RPMI8226 (cell line): ENCODE results near the gene RTN4RL2.

Source experiments
- DNase-seq: peaks from one replicate; pipeline ENCODE4 v3.0.0-alpha.2; 2015

RTN4RL2 gene

DNA sequence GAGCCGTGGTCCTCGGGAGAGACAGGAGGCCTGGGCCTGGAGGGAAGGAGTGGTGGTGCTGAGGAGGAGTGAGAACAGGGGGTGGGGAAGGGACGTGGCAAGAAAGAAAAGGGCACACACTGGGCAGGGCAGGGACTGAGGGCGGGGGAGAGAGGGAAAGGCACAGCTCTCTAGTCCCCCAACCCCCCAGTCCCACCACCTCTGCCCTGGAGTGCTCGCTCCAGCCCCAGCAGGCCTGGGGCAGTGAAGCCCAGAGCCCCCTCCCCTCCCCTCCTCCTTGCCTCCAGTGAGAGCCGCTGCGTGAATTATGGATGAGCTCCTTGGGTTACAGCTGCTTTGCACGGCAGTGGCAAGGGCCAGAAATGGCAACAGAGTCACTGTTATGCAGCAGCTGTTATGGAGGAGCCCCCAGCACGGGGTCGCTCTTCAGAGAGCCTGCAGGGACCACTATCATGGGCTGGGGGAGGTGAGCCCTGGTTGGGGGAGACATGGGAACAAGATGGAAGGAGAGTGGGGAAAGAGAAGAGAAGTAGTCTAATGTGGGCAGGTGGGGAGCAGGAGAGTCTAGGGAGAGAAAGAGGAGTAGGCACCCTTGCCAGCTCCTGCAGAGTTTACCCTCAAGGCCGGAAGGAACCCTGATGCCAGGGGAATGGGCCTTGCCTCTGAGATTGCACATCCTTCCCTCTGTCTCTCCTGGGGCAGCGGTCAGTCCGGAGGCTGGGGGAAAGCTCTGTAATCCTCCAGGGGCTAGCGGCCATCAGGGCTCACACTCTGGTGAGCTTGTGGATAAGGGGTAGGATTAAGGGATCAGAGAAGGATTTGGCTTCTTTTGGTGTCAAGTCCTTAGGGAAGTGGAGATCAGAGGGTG, 3.6 kb downstream of the RTN4RL2 start:
- no peak for DNase-seq

DNA sequence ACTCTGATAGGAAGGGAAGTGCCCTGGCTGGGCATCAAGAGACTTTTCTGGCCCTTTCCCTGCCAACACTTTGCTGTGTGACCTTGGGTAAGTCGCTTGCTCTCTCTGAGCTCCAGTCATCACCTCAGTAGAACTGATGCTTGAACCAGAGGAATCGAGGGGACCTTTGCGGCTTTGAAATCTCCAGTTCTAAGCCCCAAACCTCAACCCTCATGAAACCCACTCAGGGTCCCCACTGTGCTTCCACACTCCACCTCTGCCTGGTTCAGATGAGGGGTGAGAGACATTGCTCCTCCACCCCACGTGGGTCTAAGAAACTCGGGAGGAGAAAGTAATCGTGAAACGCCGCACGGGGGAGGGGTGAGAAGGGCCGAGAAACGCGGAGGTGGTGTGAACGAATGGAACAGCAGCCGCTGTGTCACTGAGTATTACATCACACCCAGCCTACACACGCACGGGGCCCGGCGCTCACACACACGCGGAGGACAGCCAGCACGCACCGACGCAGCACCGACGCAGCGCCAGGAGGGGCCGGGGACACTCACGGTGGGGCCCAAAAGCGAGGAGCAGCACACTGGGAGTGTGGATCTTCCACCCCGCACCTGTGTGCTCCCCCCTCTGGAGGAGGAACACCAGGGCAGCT, 4.3 kb downstream of the RTN4RL2 start:
- no peak for DNase-seq

DNA sequence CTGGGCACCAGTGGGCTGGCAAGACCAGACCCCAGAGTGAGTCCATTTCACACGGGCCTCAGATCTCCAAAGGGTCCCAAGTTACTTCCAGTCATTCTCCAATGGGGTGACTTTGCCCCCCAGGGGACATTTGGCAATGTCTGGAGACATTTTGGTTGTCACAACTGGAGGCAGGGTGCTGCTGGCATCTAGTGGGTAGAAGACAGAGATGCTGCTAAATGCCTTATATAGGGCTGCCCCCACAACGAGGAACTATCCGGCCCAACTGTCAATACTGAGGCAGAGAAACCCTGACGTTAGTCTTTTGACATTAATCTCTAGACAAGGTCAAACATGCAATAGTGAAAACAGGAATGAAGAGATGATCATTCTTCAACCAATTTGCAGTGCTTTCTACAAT, 6.4 kb downstream of the RTN4RL2 start:
- no peak for DNase-seq

DNA sequence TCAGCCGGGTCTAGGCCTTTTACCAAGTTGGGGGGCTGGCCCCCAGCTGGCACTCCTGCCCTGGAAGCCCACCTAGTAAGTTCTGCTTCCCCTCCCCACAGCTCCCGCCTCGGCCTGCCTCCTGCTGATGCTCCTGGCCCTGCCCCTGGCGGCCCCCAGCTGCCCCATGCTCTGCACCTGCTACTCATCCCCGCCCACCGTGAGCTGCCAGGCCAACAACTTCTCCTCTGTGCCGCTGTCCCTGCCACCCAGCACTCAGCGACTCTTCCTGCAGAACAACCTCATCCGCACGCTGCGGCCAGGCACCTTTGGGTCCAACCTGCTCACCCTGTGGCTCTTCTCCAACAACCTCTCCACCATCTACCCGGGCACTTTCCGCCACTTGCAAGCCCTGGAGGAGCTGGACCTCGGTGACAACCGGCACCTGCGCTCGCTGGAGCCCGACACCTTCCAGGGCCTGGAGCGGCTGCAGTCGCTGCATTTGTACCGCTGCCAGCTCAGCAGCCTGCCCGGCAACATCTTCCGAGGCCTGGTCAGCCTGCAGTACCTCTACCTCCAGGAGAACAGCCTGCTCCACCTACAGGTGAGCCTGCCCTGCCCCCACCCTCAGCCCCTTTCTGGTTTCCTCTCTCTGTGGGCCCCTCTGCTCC, 7.3 kb downstream of the RTN4RL2 start:
- no peak for DNase-seq

DNA sequence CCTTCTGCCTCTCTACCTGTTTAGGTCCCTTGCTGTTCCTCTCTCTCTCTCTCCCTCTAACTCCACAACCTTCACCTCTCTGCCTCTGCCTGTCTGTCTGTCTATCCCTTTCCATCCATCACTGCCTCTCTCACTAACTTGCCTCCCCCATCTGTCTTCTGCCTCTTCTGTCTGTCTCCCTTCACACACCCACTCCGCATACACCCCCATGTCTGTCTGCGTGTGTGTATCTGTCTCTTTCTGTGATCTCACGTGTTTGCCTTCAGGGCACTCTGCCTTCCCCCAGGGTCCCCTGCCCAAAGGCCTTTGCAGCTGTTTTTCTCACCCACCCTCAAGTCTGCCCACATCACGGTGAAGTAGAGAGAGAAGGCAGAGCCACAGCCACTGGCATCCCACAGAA, 7.9 kb downstream of the RTN4RL2 start:
- no peak for DNase-seq

DNA sequence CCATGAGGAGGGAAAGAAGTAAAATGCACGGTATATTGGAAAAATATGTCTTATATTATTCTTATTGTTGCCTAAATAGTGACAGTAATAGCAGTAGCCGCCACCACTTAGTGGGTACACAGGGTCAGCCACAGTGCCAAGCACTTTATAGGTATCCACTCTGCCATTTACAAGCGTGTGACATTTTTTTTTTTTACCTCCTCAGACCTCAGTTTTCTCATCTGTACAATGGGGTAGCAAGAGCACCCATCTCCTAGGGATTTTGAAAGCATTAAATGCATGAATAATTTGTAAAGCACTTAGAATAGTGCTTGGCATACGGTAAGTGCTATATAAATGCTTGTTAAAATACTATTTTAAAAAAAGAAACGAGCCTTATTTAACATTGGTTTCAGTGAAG, 8.9 kb downstream of the RTN4RL2 start:
- DNase-seq = no peak

DNA sequence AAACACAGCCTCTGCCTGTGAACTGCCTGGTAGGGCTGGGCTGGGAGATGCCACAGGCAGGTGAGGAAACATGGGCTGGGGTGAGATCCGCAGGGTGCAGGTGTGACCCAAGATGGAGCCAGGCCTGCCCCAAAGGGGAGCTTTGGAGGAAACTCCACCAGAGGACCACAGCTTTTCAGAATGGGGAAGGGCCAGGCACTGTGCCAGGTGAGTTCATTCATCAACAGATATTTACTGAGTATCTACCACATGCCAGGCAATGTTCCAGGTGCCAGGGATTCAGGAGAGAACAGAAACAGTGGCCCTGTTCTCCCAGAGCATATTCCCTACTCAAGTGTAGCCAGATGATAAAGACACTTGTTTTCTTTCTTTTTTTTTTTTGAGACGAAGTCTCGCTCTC, 11.2 kb downstream of the RTN4RL2 start:
- no peak for DNase-seq

DNA sequence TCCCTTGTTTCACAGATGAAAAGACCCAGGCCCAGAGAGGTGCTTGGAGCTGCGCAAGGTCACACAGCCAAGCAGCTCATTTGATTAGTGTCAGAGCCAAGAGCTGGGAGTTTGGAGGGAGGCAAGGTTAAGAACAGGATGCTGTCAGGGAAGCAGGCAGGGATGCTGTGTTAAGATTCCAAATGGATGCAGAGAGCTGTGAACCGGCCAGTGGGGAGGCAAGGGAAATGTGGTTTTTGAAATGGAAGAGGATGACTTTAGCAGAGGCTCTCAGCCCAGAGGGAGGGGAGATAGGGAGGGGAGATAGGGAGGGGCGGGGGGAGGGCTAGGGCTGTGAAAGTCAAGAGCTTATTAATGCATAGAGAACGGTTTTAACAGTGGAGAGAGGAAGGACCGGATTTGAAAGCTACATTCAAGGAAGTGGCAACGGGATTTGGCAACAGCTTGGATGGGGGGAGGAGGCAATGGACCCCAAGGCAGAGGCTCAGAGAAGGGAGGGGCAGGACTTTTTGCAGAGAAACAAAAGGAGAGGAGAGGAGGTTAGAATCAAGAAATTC, 13.0 kb downstream of the RTN4RL2 start:
- DNase-seq = no peak

DNA sequence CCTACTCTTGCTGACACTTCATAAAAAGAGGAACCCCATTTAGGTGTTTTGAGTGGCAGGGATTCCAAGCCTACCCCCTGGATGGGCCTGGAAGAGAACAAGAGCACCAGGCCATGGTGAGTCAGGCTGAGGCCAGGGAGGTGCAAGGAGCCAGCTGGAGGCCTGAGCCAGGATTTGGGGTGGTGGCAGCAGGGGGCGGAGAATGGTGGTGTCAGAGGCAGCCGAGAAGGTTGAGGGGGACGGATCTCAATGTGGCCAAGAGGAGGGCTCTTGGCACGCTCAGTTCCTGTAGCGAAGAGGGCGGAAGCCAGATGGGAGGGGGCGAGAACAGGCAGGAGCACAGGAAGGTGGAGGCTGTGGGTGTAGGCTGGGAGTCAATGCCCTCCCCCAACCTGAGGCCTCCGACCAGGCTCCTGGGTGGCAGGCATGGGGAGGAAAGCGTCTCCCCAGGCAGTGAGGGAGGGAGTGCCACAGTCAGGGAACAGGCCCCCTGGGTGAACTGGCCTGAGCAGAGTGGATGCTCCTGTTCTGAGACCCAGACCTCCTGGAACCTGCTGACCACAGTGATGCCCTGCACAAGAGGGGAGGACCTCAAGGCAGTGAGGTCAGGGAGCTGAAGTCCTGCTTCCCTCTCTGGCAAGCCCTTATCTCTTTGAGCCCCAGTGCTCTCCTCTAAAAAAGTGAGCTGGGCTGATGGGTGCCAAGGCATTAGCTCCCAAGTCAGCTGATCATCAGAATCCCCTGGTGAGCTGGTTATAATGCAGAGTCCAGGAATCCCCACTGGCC, 13.9 kb downstream of the RTN4RL2 start:
- no peak for DNase-seq

DNA sequence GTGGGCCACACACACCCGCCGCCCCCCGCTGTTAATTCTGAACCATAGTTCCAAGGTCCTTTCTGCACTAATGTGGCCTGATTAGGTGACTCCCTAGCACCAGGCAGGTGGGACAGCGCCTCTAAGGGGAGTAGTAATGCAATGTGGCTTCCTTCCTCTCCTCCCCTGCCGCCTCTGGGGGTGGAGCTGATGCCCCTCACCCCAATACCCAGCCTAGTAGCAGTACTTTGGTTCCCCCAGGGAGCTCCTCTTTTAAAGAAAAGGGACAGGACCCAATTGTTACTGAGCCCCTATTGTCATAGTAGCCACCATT, 14.4 kb downstream of the RTN4RL2 start:
- no peak for DNase-seq

DNA sequence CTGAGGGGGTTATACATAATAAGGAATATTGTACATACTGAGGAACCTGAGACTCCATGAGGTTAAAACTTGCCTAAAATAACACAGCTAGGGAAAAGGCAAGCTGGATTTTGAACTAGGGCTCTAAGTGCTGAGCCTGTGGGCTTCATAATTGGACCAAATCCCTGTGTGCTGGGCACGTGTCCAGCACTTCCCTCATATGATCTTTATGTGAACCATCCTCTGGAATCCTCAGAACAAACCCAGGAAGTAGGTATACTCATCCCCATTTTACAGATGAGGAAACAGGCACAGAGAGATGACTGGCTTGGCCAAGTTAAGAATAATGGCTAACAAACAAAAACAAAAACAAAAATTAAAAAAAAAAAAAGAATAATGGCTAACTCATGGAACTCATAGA, 14.9 kb downstream of the RTN4RL2 start:
- no peak for DNase-seq

DNA sequence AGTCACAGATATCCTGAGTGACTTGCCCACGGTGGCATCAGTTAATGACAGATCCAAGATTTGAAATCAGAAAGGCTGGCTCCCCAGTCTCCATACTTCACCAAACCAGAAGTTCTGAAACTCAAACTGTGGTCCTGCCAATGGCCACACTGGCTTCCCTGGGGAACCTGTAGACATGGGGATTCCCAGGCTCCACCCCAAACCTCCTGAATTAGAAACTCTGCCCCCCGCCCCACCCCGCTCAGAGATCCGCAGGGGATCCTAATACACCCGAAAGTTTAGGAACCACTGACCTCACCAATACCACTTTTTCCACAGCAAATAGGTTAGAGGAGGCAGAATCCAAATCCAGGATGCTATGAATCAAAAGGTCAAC, 15.3 kb downstream of the RTN4RL2 start:
- DNase-seq = peak; percentile 34

DNA sequence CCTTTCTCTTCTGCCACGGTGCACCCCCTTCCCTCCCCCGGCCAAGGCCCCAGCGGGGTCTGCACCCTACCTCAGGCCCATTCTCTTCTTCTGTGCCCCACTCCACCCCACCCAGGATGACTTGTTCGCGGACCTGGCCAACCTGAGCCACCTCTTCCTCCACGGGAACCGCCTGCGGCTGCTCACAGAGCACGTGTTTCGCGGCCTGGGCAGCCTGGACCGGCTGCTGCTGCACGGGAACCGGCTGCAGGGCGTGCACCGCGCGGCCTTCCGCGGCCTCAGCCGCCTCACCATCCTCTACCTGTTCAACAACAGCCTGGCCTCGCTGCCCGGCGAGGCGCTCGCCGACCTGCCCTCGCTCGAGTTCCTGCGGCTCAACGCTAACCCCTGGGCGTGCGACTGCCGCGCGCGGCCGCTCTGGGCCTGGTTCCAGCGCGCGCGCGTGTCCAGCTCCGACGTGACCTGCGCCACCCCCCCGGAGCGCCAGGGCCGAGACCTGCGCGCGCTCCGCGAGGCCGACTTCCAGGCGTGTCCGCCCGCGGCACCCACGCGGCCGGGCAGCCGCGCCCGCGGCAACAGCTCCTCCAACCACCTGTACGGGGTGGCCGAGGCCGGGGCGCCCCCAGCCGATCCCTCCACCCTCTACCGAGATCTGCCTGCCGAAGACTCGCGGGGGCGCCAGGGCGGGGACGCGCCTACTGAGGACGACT, 15.9 kb downstream of the RTN4RL2 start:
- peak; percentile 78 for DNase-seq

DNA sequence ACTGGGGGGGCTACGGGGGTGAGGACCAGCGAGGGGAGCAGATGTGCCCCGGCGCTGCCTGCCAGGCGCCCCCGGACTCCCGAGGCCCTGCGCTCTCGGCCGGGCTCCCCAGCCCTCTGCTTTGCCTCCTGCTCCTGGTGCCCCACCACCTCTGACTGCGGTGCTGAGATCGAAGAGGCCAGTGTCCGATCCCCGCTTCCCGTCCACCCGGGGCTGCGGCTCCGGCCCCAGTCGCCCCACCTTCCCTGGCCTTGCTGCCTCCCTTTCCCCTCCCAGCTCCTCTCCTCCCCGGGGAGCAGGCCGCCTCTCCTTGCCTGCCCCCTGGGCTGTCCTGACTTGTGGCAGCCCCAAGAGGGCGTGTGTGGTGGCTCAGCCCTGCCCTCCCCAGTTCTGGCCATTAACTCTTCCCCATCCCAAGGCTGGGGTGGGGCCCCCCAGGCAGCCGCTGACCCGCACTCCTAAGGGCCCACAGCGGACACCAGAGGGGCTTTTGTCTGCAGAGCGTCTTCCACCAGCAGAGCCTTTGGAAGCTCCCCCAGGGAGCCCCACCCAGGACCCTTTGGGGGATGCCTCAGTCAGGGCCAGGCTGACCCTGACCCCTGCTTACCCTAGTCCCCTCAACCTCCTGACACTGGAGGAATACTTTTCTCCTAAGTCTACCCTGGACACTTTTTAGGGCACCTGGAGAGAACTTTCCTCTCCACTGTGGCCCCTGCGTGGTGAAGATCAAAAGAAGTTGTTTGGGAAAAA, 16.6 kb downstream of the RTN4RL2 start:
- peak; percentile 77 for DNase-seq

DNA sequence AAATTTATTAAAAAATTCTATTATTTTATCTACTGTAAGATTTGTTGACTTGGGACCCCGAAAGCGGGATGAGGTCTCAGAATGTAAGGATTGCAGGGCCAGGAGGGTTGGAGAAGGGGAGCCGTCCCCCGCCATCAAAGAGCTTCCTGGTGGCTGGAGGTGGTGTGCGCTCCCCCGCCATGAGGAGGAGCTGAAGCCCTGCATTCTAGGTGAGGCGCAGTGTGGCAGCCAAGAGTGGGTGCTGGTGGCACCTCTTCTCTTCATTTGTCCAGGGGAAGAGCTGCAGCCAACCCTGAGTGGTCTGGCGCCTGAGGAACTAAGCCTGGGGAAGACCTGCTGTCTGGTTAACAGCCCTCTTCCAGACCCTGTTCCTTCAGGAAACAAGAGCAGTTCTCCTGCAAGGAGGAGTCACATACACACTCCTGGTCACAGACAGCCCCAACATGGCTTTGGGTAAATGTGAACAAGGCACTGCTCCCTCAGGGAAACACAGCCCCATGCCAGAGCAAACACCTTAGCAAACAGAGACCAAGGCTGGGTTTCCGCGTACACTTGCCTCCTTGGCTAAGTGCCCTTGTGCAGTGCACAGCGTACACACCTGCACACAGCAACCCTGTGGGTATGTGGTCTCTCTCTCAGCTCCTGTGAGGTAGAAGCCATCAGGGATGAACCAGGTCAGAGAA, 17.3 kb downstream of the RTN4RL2 start:
- DNase-seq = peak; percentile 62

DNA sequence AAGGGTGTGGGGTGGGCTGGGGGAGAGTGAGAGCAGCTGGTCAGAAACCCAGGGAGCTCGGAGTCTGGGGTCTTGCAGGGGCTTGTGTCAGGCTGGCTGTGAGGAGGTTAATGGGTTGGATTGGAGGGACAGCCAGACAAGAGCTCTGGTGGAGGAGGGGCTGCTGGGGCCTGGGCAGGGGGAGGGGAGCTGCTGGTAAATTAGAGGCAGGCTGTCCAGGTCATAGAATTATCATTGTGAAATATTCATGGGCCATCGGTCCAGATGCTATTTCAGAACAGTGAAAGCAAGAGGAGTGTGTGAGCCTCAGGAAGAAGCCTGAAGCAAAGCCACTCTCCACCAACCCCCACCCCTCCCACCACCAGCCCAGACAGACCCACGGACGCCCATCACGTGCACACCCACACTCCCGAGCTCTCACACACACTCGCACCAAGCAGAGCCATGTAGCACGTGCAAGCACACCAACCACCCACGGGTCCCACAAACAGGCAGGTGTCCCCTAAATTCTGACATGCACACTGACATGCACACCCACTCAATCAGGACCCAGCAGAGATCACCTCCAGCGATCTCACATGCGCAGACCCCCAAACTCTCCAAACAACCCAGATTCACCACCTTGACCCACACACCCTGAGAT, 18.8 kb downstream of the RTN4RL2 start:
- DNase-seq = no peak

DNA sequence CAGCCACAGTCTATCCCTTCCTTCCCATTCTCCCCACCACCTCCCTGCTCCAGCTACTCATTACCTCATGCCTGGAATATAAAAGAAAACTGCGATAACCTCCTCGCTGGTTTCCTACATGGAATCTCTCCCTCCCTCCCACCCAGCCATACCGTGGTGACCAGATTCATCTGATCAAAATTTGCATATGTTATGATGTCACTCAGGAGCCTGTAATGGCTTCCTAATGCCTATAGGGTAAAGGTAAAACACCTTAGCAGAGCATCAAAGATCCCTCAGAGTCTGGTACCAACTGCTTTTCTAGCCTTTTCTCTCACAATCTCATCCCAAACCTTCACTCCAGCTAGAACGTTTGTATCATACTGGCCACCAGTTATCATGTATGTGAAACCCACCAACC, 19.6 kb downstream of the RTN4RL2 start:
- DNase-seq = no peak

DNA sequence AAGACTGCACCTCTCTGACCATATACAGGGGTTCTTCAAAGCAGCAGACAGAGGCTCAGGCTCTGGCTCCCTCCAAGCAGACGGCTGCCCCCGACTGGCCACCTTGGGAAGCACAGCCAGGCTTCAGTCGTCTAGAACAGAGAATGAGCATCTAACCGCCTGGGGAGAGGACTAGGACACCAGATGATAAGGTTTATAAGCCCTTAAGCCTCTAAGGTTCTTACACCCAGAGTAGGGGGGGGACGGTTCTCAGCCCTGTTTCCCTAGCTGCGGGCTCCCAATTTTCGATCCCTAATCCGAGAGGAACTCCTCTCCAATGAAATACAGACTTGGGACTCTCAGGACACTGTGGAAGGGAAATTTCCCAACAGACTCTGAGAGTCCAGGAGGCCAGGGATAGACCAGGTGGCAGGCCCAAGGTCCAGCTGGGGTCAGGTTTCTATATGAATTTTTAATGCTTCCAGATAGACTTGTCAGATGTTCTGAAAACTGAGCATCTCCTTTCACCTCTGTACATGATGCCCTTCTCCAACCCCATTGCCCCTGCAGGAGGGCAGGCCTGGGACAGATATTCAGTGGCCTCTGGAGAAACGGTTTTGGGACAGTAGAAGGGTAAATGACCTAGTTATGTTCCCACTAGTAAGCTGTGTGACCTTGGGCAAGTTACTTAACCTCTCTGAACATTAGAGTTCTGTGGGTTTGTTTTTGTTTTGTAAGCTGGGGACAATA, 20.2 kb downstream of the RTN4RL2 start:
- DNase-seq = peak; percentile 85

DNA sequence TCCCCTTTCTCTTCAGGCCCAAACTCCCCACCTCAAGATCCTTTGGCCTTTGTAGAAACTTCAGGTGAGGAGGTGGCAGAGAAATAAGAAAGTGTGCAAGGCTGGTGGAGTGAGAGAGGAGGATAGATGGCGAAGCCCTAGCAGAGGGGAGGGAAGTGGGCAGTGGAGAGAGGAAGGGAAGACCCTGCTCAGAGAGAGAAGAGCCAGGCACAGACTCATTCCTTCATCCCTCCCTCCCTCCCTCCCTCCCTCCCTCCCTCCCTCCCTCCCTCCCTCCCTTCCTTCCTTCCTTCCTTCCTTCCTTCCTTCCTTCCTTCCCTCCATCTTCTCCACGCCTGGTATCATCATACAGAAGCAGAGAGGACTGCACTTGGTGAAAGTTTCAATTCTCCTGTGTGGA, 21.0 kb downstream of the RTN4RL2 start:
- DNase-seq = no peak
